HG02970 (cell line): ENCODE measurements around the gene ZNF354C.

Experiments used
- ATAC-seq: cut with Tn5 transposase; IDR thresholded peaks from one replicate; pipeline ENCODE4 v1.9.1; 2021; ENCODE audit warnings: mild to moderate bottlenecking, moderate library complexity, moderate number of reproducible peaks; ENCODE audit not compliant: unreplicated experiment, low FRiP score

The ZNF354C gene

GRCh38 chr5:179113143-179113530 lies 53.0 kb downstream of the ZNF354C start:
- no peak for ATAC-seq

- no peak for ATAC-seq
Measured at GRCh38 chr5:179113945-179114641, 53.9 kb downstream of the ZNF354C start.

- ATAC-seq, result no peak
Measured at GRCh38 chr5:179114756-179115155, 54.6 kb downstream of the ZNF354C start.

- no peak for ATAC-seq
Measured at GRCh38 chr5:179115307-179115706, 55.1 kb downstream of the ZNF354C start.

GRCh38 chr5:179115845-179116524 lies 55.8 kb downstream of the ZNF354C start:
- ATAC-seq, result no peak

DNA sequence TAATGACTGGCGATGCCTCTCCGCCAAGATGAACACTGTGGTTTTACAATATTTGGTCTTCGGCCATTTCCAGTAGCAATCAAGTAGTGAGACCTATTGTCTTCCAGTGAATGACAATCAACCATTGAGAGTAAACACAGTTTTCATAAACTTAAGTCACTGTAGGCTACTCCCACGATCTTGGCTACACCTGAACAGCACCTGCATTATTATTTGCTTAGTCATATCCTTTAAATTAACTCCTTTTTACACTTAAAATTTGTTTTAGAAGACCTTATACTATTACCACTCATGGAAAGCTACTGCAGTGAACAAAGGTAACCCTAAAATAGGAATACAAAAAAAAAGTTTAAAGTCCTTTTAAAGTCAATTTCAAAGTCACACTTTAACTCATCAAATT lies 58.2 kb downstream of the ZNF354C start:
- no peak for ATAC-seq

DNA sequence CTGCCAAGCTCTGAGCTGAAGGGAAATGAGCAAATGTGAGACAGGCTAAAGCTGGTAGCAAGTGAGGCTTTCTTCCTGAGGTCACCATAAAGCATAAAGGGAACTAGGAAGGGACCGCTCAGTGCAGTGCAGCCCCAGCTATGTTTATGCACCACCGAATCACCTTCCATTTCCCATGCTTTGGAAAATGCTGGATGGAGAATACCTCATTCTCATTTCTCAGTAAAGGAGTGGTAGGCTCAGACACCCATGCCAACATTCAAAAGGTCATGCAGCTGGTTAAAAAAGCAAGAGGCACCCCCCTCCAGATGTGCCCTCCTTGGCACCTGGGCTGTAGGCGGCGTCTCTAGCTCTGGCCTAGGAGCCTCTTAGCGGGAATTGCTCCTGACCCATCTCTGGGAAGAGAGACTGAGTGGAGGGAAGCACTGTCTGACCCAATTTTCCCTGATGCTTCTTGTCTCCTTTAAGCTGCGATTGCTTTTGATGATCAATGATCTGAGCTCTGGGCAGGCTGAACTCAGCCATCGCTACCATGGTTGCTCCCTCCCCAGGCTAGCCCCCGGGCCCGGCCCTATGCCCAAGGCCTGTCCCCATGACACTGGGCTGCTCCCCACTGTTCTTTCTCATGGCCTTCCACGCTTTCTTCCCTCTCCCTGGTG lies 58.7 kb downstream of the ZNF354C start:
- ATAC-seq, result no peak

GRCh38 chr5:179119415-179120170 lies 59.4 kb downstream of the ZNF354C start:
- ATAC-seq, result no peak

GRCh38 chr5:179120421-179120861 lies 60.3 kb downstream of the ZNF354C start:
- ATAC-seq, result no peak

DNA sequence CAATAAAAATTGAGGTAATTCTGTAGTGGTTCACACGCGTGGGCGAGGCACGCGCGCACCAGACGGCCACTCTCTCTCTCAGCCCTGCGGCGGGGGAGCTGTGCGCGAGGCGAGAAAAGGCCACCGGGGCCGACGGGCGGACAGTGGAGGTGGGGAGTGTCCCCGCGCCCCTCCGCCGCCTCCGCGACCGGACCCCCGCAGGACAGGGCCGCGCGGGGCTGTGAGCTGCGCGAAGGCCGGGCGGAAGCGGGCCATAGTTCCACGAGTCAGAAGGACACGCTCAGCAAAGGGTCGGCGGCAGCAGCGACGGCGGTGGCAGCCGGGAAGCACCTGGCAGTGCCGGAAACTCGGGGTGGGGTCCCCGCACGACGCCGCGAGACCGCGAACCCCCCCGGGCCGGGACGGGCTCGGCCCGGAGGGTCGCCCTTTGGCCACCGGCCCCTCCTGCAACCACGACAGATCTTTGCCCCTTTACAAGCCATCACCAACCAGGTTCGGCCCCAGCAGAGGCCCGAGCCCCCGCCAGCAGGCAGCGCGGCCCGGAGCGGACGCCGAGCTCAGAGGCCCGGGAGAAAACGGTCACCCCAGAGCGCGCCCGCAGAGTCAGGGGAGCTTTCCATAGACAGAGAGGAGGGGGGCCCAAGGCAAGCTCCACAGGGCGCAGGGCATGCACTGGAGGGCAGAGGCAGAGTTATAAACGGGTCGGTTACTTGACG lies 60.9 kb downstream of the ZNF354C start:
- no peak for ATAC-seq

GRCh38 chr5:179121667-179122111 lies 61.5 kb downstream of the ZNF354C start:
- no peak for ATAC-seq

GRCh38 chr5:179122411-179123108 lies 62.4 kb downstream of the ZNF354C start:
- ATAC-seq, result no peak

DNA sequence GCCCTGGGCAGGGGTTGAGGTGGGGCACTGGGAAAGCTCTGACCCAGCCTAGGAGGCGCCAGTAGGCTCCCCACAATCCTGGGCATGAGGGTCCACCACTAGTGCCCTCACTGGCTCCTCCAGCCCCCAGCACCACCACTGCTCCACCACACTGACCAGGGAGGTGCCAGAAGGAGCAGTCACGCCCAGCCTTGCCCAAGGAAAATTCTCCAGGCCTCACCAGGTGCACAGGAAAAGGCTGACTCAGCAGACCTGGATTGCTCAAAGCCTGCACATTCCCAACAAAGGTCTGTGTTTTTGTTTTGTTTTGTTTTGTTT lies 62.9 kb downstream of the ZNF354C start:
- ATAC-seq, result no peak

GRCh38 chr5:179123491-179124272 lies 63.5 kb downstream of the ZNF354C start:
- no peak for ATAC-seq

- ATAC-seq, result no peak
Measured at GRCh38 chr5:179124273-179124852, 64.2 kb downstream of the ZNF354C start.

DNA sequence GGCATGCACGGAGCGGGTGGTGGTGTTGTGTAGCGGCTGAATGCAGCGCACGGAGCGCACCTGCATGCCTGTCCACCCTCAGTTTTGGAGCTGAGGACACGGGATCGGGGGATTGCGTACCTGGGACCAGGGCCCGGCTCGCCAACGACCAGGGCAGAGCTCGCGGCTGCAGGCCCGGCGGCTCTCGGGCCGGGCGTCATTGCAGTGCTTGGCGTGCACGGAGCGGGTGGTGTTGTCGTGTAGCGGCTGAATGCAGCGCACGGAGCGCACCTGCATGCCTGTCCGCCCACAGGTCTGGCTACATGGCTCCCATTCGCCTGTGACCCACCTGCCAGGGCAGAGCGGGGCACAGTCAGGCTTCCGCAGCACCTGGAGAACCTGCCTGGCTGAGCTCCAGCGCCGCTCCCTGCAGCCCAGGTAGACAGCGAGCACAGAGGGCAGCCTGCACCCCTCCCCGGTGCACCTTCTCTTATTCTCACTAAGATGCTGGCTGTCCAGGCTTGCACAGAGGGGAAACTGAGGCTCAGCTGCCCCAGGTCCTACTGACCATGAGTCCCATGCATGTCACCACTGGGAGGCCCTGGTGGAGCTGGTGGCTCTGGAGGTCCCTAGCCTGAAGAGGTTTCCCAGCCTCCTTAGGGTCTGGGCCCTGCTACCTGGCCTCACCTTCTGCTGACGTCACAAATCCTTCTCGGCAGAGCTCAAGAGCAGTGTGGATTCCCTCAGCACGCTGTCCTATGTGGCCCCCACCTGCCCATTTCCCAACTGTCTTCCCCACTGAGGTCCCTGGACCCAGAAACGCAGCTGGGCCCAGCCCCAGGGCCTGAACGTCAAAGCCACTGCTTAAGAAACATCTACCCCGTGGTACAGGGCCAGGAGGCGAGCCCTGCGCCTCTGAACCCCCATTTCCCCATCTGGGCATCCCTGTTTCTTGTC lies 64.9 kb downstream of the ZNF354C start:
- no peak for ATAC-seq

DNA sequence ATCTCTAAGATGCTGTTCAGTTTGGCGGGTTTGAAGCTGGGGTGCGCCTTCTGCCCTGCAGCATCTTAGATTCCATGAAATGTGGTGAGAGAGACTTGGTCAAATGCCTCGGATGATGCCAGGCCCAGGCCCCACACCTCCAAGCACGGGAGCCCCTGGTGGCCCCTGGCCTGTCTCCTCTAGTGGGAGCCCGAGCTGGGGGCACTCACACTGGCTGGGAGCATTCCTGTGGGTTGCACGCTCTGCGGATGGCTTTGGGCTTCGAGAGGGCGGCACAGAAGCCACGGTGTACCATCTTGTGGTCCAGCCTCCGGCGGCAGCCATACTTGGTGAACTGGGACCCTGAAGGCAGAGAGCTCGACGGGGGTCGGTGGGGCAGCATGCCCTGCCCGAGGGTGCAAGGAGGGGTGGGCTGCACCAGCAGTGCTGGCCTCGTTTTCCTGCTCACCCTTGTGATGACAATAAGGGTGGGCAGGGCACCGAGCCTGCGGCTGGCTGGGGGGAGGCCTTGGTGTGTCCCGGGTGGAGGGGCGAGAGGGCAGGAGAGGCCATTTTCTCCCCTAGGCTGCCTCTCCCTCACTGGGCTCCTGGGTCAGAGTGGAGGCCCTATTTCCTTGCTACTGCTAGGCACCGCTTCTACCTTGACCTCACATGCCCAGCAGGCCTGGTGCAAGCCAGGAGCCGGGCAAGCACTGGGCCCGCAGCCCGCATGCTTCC lies 65.8 kb downstream of the ZNF354C start:
- no peak for ATAC-seq
